ENCODE measurements around the gene MPC1L. TPM values are rescaled to one million over a fixed set of nuclear protein-coding genes. Genes with fewer than 3 reads are reported as not detected.
"Not testable (repeated sequence)": the region's sequence is repeated elsewhere in the genome, so short reads cannot be mapped to it uniquely, and the experiment has no call there.

MPC1L gene
- polyA plus RNA-seq, 6 donors from 2014 or later, result not detected

DNA sequence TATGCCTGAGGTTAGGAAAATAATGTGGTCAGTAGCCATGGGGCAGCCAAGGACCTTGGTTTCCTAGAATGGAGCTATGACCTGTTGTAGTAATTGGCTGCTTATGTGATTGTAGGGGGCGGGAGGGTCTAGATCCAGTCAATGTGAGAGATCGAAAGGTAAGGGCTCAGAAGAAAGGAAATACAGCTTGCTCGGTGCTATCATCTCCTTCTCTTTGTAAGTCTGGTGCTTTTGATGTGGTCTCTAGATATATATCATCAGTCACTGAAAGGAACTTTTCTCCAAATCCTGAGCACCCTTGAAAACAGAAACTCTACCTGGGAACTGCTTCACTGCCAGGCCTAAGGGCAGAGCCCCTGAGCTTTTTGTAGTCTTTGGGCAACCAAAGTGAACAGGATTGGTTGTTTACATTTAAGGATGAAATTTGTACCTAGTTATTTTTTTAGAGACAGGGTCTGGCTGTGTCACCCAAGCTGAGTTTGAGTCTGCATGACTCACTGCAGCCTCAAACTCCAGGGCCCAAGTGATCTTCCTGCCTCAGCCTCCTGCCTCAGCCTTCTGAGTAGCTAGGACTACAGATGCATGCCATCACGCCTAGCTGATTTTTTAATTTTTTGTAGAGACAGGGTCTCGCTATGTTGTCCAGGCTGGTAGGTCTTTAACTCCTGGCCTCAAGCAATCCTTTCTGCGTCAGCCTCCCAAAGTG, 33.5 kb upstream of the MPC1L start:
- H3K36me3 Mint-ChIP-seq; H3K27me3 Mint-ChIP-seq; H3K27ac Mint-ChIP-seq; ATAC-seq (ENCODE audit: low read depth in 2 of 2); H3K9me3 Mint-ChIP-seq; H3K4me3 Mint-ChIP-seq; DNase-seq: not testable (repeated sequence)
- peaks cover 2 to 11% (median 6%) of the 10 kb centered on the region in 3 donors for H3K4me1 Mint-ChIP-seq

DNA sequence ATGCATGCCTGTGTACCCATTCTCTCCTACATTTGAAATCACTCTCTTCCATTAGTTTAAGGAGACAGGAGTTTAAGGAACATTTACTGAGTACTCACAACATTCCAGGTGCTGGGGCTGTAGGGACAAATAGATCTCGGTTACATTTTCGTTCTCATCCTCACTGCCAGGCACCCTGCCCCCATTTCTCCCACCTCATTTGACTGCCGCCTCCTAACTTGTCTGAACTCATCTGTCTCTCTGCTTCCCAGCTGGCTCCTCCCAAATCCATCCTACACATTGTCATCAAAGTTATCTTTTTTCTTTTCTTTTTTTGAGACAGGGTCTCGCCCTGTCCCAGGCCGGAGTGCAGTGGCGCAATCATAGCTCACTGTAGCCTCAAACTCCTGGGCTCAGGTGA, 19.8 kb upstream of the MPC1L start:
- DNase-seq, result no peak
- Mint-ChIP-seq H3K9me3 (no peaks in the 10 kb centered on the region), H3K36me3 (peaks cover 22 to 32% of the 10 kb centered on the region in 2 donors), H3K4me3 (no peak overlapping the region), H3K27ac (peak overlapping the region in 1 of 6 donors; percentile 19), H3K4me1 (no peaks in the 10 kb centered on the region), H3K27me3 (no peaks in the 10 kb centered on the region)
- no peak for ATAC-seq (ENCODE audit: low read depth in 2 of 2)

DNA sequence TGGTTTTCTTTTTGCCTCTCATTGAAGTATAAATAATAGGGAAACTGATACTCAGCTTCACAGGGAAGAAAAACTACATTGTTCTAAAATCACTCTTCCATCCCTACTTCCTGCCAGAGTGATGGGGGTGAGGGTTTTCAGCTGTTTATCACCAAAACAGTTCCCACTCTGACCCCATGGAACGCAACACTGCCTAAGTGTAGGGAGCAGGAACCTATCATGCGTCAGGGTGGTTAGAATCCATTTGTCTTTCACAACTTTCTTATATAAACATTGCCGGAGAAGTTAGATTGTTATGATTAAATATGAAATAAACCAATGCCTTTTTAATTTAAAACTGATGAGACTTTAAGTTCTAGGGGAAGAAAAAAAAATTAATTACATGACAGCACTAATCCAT, 15.8 kb upstream of the MPC1L start:
- ATAC-seq (ENCODE audit: low read depth in 2 of 2), result no peak
- no peaks in the 10 kb centered on the region for H3K9me3 Mint-ChIP-seq
- DNase-seq, result no peak
- H3K4me3 Mint-ChIP-seq, result no peak overlapping the region
- H3K4me1 Mint-ChIP-seq, result no peaks in the 10 kb centered on the region
- peaks cover 5 to 14% of the 10 kb centered on the region in 2 donors for H3K36me3 Mint-ChIP-seq
- no peak overlapping the region for H3K27ac Mint-ChIP-seq
- no peaks in the 10 kb centered on the region for H3K27me3 Mint-ChIP-seq

DNA sequence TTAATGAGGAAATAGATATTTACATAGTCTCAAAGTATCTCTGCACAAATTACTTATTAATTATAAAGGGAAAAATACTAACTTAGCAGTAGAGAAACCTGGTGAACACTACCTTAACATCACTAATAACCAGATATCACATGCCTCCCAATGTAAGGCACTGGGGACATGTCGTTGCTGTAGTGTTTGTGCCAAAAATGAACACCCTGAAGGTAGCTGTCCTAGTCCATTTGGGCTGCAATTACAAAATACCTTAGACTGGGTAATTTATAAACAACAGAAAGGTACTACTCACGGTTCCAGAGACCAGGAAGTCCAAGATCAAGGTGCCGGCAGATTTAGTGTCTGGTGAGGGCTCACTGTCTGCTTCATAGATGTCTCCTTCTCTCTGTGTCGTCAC, 10.7 kb upstream of the MPC1L start:
- no peak for ATAC-seq (ENCODE audit: low read depth in 2 of 2)
- Mint-ChIP-seq H3K36me3 (no peaks in the 10 kb centered on the region), H3K4me1 (no peaks in the 10 kb centered on the region), H3K27me3 (no peaks in the 10 kb centered on the region), H3K27ac (no peak overlapping the region), H3K9me3 (no peaks in the 10 kb centered on the region), H3K4me3 (no peak overlapping the region)
- no peak for DNase-seq

DNA sequence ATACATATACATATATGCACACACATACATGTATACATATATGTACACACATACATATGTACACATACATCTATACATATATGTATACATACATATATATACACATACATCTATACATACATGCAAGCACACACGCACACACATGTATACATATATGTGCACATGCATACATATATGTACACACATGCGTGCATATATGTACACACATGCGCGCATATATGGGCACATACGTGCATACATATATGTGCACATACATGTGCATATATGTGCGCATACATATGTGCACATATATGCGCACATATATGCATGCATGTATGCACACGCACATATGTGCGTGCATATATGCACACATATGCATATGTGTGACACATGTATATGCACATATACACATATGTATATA, 7.3 kb upstream of the MPC1L start:
- Mint-ChIP-seq H3K4me3 (no peak overlapping the region), H3K36me3 (no peaks in the 10 kb centered on the region), H3K27ac (no peak overlapping the region), H3K27me3 (no peaks in the 10 kb centered on the region), H3K4me1 (no peaks in the 10 kb centered on the region), H3K9me3 (no peaks in the 10 kb centered on the region)
- DNase-seq (no peak), ATAC-seq (ENCODE audit: low read depth in 2 of 2) (no peak)

DNA sequence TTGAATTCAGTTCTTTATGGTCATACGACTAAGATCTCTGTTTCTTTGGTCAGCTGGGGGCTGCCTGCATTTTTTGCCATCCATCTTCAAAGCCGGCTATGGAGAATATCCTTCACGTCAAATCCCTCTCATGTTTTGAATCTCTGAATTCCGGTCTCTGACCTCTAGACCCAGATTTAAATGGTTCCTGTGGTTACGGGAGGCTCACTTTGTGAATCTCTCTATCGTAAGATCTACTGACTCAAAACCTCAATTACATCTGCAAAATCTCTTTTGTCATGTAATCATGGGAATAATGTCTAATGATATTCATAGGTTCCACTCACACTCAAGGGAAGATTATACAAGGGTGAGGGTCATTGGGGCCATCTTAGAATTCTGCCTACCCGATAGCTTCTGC, 5.7 kb upstream of the MPC1L start:
- Mint-ChIP-seq H3K36me3 (peaks cover 0 to 6% of the 10 kb centered on the region in 2 donors), H3K4me1 (no peaks in the 10 kb centered on the region), H3K27me3 (no peaks in the 10 kb centered on the region), H3K9me3 (no peaks in the 10 kb centered on the region), H3K4me3 (no peak overlapping the region), H3K27ac (no peak overlapping the region)
- ATAC-seq (ENCODE audit: low read depth in 2 of 2) (no peak), DNase-seq (no peak)

DNA sequence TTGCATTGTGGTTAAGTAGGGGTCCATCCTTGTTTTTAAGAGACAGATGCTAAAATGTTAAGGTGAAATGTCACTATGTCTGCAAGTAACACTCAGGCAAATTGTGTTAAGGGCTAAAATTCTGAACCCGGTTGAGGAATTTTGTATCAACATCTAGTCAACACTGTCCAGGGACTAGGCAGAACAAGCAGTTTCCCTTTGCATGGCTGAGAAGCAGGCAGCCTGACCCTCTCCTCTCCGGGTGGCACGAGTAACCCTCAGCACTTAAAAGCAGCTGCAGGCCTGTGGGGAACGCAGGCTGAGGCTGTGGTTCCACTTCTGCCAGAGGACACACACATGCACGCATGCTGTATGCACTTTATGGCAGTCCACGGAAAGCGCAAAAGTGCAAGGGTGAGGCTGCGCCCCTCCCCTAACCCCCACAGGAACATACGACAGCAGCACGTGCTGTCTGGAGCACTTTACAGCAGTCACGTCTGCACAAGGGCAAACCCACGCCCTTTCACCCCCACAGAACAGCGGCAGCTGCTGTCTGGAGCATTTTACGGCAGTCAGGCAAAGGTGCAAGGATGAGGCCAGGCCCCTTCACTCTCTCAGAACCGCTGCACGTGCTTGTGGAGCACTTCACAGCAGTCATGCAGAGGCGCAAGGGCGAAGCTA, 619 bp upstream of the MPC1L start:
- H3K4me3 Mint-ChIP-seq, result no peak overlapping the region
- H3K9me3 Mint-ChIP-seq, result peaks cover 0 to 5% (median 0%) of the 10 kb centered on the region in 7 donors
- no peaks in the 10 kb centered on the region for H3K27me3 Mint-ChIP-seq
- no peak overlapping the region for H3K27ac Mint-ChIP-seq
- H3K36me3 Mint-ChIP-seq, result peaks cover 3 to 11% of the 10 kb centered on the region in 2 donors
- ATAC-seq (ENCODE audit: low read depth in 2 of 2) (no peak), DNase-seq (no peak)
- H3K4me1 Mint-ChIP-seq, result no peaks in the 10 kb centered on the region

DNA sequence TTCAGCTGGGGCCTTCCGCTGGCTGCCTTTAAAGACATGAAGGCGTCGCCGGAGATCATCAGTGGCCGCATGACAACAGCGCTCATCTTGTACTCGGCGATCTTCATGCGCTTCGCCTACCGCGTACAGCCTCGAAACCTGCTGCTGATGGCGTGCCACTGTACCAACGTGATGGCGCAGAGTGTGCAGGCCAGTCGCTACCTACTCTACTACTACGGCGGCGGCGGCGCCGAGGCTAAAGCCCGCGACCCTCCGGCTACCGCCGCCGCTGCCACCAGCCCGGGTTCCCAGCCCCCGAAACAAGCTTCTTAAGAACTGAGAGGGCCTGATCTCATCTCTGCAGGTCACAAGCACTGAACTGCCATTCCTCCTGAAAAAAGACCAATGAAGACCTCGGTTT, 437 bp downstream of the MPC1L start:
- peak overlapping the region in 1 of 6 donors; percentile 44 for H3K27ac Mint-ChIP-seq

DNA sequence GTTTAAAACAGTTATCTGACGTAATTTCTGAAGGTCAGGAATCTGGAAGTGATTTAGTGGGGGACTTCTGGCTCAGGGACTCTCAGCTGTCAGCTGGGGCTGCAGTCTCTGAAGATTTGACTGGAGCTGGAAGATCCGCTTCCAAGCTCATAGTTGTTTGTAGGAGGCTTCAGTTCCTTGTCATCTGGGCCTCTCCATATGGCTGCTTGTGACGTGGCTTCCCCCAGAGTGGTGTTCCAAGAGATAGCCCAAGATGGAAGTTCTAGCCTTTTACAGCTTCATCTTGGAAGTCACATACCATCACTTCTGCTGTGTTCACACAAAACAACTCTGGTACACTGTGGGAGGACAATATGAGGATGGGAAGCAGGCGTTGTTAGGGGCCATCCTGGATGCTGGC, 2.1 kb downstream of the MPC1L start:
- Mint-ChIP-seq H3K36me3 (peaks cover 10 to 20% of the 10 kb centered on the region in 2 donors), H3K4me1 (no peaks in the 10 kb centered on the region), H3K9me3 (peaks cover 0 to 5% (median 0%) of the 10 kb centered on the region in 7 donors), H3K27ac (peak overlapping the region in 1 of 6 donors; percentile 15), H3K4me3 (no peak overlapping the region), H3K27me3 (no peaks in the 10 kb centered on the region)
- no peak for DNase-seq
- ATAC-seq (ENCODE audit: low read depth in 2 of 2), result no peak

More for the DNA sequence above, 437 bp downstream of the MPC1L start:
- DNase-seq (no peak), ATAC-seq (ENCODE audit: low read depth in 2 of 2) (no peak)
- H3K27me3 Mint-ChIP-seq, result no peaks in the 10 kb centered on the region
- H3K4me1 Mint-ChIP-seq, result no peaks in the 10 kb centered on the region
- H3K4me3 Mint-ChIP-seq, result no peak overlapping the region
- H3K9me3 Mint-ChIP-seq, result peaks cover 0 to 5% (median 0%) of the 10 kb centered on the region in 7 donors
- H3K36me3 Mint-ChIP-seq, result peaks cover 10 to 18% of the 10 kb centered on the region in 2 donors

DNA sequence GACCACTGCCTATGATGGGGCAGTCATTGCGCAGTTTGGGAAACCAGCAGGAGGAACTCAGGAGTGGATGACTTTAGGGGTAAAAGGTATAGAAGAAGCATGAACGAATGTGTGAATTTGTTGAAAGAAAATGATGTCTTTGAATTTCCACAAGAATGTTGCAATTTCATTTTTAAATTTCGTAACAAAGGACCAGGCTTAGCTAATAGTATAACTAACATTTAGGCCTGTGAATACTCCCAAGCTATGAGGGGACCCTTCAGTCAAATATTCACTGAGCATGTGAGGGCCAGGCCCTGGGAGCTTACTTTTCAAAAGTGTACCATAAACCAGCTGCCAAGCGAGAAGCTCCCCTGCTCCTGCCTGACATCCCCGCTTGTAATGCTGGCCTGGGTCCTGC, 5.3 kb downstream of the MPC1L start:
- ATAC-seq (ENCODE audit: low read depth in 2 of 2), result no peak
- Mint-ChIP-seq H3K27me3 (no peaks in the 10 kb centered on the region), H3K9me3 (peaks cover 0 to 5% (median 0%) of the 10 kb centered on the region in 7 donors), H3K36me3 (peaks cover 27 to 31% of the 10 kb centered on the region in 2 donors), H3K4me3 (no peak overlapping the region), H3K27ac (no peak overlapping the region), H3K4me1 (peaks cover 16 to 17% (median 16%) of the 10 kb centered on the region in 3 donors)
- DNase-seq, result no peak

DNA sequence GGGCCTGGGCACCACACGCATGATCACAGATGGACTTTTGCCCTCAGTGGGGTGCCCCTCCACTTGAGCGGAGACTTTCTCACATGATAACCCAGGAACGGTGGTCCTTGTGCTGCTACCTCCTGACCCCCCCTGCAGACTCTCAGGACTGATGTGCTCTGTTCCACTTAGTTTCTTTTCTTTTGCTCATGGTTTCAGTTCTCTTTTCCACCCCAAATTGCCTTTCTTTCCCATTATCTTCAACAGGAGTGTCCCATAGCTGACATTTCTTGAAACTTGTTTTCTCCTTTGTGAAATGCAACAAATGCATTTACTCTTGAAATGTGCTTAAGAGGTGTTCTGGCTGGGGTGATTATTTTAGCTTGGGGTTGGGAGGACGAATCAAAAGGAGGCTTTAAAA, 9.0 kb downstream of the MPC1L start:
- H3K4me1 Mint-ChIP-seq, result peaks cover 23 to 31% (median 26%) of the 10 kb centered on the region in 3 donors
- H3K27me3 Mint-ChIP-seq, result no peaks in the 10 kb centered on the region
- no peaks in the 10 kb centered on the region for H3K9me3 Mint-ChIP-seq
- peak overlapping the region in 5 of 6 donors; percentile 22 to 75 (median 48) for H3K27ac Mint-ChIP-seq
- peak overlapping the region in 2 of 8 donors; percentile 9 to 13 for H3K4me3 Mint-ChIP-seq
- peaks cover 54 to 61% of the 10 kb centered on the region in 2 donors for H3K36me3 Mint-ChIP-seq
- peak; percentile 42 to 45 for ATAC-seq (ENCODE audit: low read depth in 2 of 2)
- peak; percentile 14 for DNase-seq

DNA sequence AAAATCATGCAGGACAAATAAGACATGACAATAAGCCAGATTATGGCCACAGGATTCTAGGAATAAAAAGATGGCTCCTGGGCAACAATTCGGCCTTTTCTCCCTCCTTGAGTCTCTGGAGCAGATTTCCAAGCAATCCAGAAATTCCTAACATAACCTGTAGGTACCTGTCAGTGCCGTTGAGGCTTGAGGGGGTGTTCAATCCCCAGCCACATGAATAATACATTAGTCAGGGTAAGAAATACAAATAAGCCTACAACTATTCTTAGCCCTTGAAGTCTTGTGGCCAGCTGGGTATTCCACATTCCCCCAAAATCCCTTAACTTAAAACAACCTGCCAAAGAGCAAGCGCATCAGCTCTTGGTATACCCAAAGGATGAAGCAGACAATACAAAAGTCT, 14.5 kb downstream of the MPC1L start:
- no peak overlapping the region for H3K27ac Mint-ChIP-seq
- peaks cover 26 to 39% (median 34%) of the 10 kb centered on the region in 3 donors for H3K4me1 Mint-ChIP-seq
- peak overlapping the region in 1 of 8 donors; percentile 16 for H3K4me3 Mint-ChIP-seq
- ATAC-seq (ENCODE audit: low read depth in 2 of 2) (no peak), DNase-seq (no peak)
- peaks cover 0 to 2% (median 0%) of the 10 kb centered on the region in 7 donors for H3K9me3 Mint-ChIP-seq
- peaks cover 51 to 54% of the 10 kb centered on the region in 2 donors for H3K36me3 Mint-ChIP-seq
- no peaks in the 10 kb centered on the region for H3K27me3 Mint-ChIP-seq

DNA sequence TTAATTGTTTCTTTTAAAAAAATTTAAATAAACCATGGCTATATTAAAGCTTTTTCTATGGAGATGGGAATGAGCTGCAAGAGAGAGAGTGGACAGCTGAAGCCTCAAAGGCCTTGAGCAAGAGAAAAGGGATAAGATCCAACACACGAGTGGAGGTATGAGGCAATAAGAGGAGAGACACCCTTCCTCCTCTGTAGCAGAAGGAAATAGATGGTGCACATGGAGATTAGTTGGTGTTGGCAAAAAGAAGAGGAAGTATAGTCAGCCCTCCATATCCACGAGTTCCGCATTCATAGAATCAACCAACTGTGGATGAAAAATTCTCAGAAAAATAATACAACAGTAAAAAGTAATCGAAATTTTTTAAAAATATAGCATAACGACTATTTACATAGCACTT, 20.9 kb downstream of the MPC1L start:
- ATAC-seq (ENCODE audit: low read depth in 2 of 2) (peak; percentile 13 to 15), DNase-seq (peak; percentile 42)
- Mint-ChIP-seq H3K27ac (peak overlapping the region; percentile 74 to 98 (median 96)), H3K4me3 (peak overlapping the region in 7 of 8 donors; percentile 85 to 93 (median 91)), H3K36me3 (peaks cover 13 to 17% of the 10 kb centered on the region in 2 donors), H3K27me3 (no peaks in the 10 kb centered on the region), H3K4me1 (peaks cover 37 to 64% (median 43%) of the 10 kb centered on the region in 3 donors), H3K9me3 (peaks cover 0 to 2% (median 0%) of the 10 kb centered on the region in 7 donors)

DNA sequence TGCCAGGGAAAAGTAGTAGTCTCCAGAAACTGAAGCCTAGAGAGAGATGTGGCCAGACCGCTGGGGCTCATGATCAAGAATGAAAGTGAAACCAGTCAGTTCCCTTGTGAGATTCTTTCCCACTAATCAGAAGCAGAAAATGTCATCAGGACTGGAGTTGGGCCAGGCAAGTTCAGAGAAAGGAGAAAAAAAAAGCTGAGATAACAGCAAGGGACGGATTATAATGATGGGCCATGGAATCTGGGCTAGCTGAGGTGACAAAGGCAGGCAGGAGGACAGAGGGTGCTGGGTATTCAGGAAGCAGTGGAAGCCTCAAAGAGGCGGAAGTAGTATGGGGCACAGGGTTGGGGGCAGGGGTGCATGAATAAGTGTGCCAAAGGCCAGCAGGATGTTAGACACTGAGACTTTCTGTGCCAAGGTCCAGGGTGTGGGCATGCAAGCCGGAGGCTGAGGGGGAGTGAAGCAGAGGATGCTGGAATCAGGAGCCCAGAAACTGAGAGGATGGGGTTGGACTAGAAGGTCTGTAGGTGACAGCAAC, 21.7 kb downstream of the MPC1L start:
- peaks cover 0 to 2% (median 0%) of the 10 kb centered on the region in 7 donors for H3K9me3 Mint-ChIP-seq
- peak; percentile 39 to 40 for ATAC-seq (ENCODE audit: low read depth in 2 of 2)
- peaks cover 37 to 59% (median 43%) of the 10 kb centered on the region in 3 donors for H3K4me1 Mint-ChIP-seq
- DNase-seq, result peak; percentile 68
- H3K27ac Mint-ChIP-seq, result peak overlapping the region; percentile 90 to 98 (median 95)
- H3K36me3 Mint-ChIP-seq, result peaks cover 11 to 13% of the 10 kb centered on the region in 2 donors
- H3K4me3 Mint-ChIP-seq, result peak overlapping the region; percentile 85 to 94 (median 92)
- no peaks in the 10 kb centered on the region for H3K27me3 Mint-ChIP-seq
